ENCODE data around the gene PCSK2.

The PCSK2 gene

GRCh38 chr20:17419479-17420041, 192.7 kb downstream of the PCSK2 start:
- no CpG with 5 or more reads among the region's 3 CpGs for WGBS (ENCODE audit: insufficient coverage, insufficient read length)
- Histone ChIP-seq H3K36me3 (ENCODE audit: control insufficient read depth, insufficient read depth, low read length) (no peaks in the 10 kb centered on the region), H3K9me3 (ENCODE audit: control insufficient read depth, insufficient read depth, low read length) (no peaks in the 10 kb centered on the region), H3K4me1 (ENCODE audit: control insufficient read depth, insufficient read depth, low read length) (no peaks in the 10 kb centered on the region), H3K27ac (ENCODE audit: low read length) (no peak overlapping the region), H3K27me3 (ENCODE audit: control insufficient read depth, insufficient read depth, low read length) (no peaks in the 10 kb centered on the region), H3K4me3 (ENCODE audit: low read length) (no peak overlapping the region)
- no peak for DNase-seq (ENCODE audit: low read depth, low spot score)

- DNase-seq (ENCODE audit: low read depth, low spot score), result no peak
- WGBS (ENCODE audit: insufficient coverage, insufficient read length), result 100% methylated on average over 1 of the region's 1 CpG
- H3K27ac ChIP-seq (ENCODE audit: low read length), result no peak overlapping the region
- H3K9me3 ChIP-seq (ENCODE audit: control insufficient read depth, insufficient read depth, low read length), result no peaks in the 10 kb centered on the region
- H3K4me1 ChIP-seq (ENCODE audit: control insufficient read depth, insufficient read depth, low read length), result no peaks in the 10 kb centered on the region
- H3K4me3 ChIP-seq (ENCODE audit: low read length), result no peak overlapping the region
- no peaks in the 10 kb centered on the region for H3K36me3 ChIP-seq (ENCODE audit: control insufficient read depth, insufficient read depth, low read length)
- no peaks in the 10 kb centered on the region for H3K27me3 ChIP-seq (ENCODE audit: control insufficient read depth, insufficient read depth, low read length)
Observed at GRCh38 chr20:17421493-17421892, 194.7 kb downstream of the PCSK2 start.

DNA sequence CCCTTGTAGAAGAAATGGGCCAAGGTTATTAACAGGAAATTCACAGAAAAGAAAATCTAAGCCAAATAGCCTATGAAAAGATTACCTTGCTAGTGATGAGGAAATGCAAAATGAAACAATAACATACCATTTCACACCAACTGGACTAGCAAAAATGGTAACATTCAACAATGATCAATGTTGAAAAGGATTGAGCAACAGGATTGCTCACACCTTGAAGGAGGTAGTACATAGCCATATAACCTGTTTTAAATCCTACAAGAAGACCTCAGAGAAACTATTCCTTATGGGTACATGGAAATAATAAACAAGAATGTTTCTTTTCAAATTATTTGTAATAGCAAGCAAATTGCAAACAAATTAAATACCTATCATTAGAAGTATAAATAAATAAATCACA, 196.9 kb downstream of the PCSK2 start:
- H3K36me3 ChIP-seq (ENCODE audit: control insufficient read depth, insufficient read depth, low read length), result no peaks in the 10 kb centered on the region
- H3K27me3 ChIP-seq (ENCODE audit: control insufficient read depth, insufficient read depth, low read length), result no peaks in the 10 kb centered on the region
- no peak overlapping the region for H3K27ac ChIP-seq (ENCODE audit: low read length)
- H3K4me1 ChIP-seq (ENCODE audit: control insufficient read depth, insufficient read depth, low read length), result no peaks in the 10 kb centered on the region
- DNase-seq (ENCODE audit: low read depth, low spot score), result no peak
- H3K4me3 ChIP-seq (ENCODE audit: low read length), result no peak overlapping the region
- H3K9me3 ChIP-seq (ENCODE audit: control insufficient read depth, insufficient read depth, low read length), result no peaks in the 10 kb centered on the region

DNA sequence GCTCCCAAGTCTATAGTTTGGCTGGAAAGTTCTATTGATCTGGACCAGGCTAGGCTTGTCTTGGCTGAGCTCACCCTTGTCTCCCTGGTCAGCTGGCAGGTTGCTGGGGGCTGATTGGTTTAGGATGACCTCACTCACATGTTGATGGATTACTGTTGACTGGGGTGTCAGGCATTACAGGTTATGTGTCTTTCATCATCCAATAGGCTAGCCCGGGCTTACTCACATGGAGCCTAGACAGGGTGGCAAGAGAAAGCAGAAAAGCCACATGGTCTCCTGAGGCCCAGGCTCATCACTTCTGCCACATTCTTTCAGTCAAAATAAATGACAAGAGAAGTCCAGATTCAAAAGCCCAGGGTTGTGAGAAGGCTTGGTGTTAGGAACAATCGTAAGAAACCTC, 200.8 kb downstream of the PCSK2 start:
- Histone ChIP-seq H3K4me3 (ENCODE audit: low read length) (no peak overlapping the region), H3K27me3 (ENCODE audit: control insufficient read depth, insufficient read depth, low read length) (no peaks in the 10 kb centered on the region), H3K36me3 (ENCODE audit: control insufficient read depth, insufficient read depth, low read length) (no peaks in the 10 kb centered on the region), H3K27ac (ENCODE audit: low read length) (no peak overlapping the region), H3K9me3 (ENCODE audit: control insufficient read depth, insufficient read depth, low read length) (no peaks in the 10 kb centered on the region), H3K4me1 (ENCODE audit: control insufficient read depth, insufficient read depth, low read length) (no peaks in the 10 kb centered on the region)
- DNase-seq (ENCODE audit: low read depth, low spot score), result no peak
- no CpG with 5 or more reads among the region's 2 CpGs for WGBS (ENCODE audit: insufficient coverage, insufficient read length)

DNA sequence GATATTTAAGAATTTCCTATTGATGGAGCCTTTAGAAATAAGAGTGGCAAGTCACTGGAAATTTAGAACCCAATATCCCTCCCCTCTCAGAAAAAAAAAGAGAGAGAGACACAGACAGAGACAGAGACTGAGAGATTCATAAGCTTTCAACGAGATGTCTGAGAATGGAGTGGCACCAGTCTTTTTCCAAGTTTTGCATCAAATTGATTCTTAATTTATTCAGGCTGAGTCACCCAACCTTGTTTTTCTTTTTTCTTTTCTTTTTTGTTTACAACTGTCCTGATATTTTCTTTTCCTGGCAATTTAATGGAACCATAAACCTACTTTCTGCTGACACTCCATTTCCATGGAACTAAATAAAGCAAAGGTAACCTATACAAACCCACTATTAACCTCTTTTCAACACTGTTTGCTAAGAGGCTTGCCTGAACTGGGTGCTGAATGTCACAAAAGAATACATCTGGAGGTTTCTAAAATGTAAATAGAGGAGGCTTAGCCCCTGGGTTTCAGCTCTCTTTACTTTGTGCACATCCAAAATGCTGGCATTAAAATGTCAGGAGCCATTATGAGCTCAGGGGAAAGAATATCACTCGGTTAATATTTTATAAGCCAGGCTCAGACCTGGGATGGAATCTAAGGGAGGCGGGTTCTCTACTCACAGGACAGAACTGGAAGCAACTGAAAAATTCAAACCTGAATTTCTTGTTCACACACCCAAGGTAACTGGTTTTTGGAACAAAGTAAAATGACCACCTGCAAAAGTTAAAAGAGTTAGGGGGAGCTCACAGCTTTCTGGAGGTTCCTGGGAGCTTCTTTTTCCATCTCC, 203.5 kb downstream of the PCSK2 start:
- Histone ChIP-seq H3K27me3 (ENCODE audit: control insufficient read depth, insufficient read depth, low read length) (no peaks in the 10 kb centered on the region), H3K4me3 (ENCODE audit: low read length) (no peak overlapping the region), H3K9me3 (ENCODE audit: control insufficient read depth, insufficient read depth, low read length) (no peaks in the 10 kb centered on the region), H3K4me1 (ENCODE audit: control insufficient read depth, insufficient read depth, low read length) (no peaks in the 10 kb centered on the region), H3K36me3 (ENCODE audit: control insufficient read depth, insufficient read depth, low read length) (no peaks in the 10 kb centered on the region), H3K27ac (ENCODE audit: low read length) (no peak overlapping the region)
- WGBS (ENCODE audit: insufficient coverage, insufficient read length), result no CpG with 5 or more reads among the region's 3 CpGs
- no peak for DNase-seq (ENCODE audit: low read depth, low spot score)

DNA sequence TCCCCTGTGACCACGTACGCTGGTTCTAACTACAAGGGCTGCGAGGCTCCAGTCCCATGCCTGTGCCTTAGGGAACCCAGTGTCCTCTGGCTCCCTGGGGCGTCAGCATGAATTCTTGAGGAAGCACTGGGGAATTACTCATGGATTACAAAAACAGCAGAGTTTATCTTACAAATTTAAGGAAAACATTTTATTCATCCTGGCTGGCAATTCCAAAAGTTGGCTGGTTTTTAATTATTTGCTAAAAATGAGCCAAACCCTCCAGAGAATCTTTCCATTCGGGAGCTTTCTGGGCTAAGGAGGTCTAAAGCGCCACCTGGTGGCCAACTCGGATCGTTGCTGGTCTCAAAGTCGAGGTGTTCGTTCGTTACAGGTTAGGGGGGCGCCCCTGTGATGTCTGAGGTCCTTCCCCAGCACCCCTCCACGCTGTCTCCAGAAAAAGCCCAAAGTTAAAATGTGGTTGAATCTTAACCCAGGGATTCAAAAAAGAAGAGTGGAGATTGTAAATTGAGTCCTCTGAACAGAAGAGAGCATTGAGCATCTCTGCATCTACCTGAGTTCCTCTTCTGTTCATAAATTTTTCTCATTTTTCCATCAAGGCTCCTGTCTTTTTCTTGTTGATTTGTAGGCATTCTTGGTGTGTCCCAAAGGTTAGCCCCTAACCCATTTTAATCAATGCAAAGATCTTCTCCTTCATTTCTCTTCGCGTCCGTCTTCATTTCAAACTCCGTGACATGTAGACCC, 205.0 kb downstream of the PCSK2 start:
- DNase-seq (ENCODE audit: low read depth, low spot score), result peak; percentile 45
- Histone ChIP-seq H3K4me1 (ENCODE audit: control insufficient read depth, insufficient read depth, low read length) (no peaks in the 10 kb centered on the region), H3K27ac (ENCODE audit: low read length) (no peak overlapping the region), H3K36me3 (ENCODE audit: control insufficient read depth, insufficient read depth, low read length) (no peaks in the 10 kb centered on the region), H3K9me3 (ENCODE audit: control insufficient read depth, insufficient read depth, low read length) (no peaks in the 10 kb centered on the region), H3K27me3 (ENCODE audit: control insufficient read depth, insufficient read depth, low read length) (no peaks in the 10 kb centered on the region), H3K4me3 (ENCODE audit: low read length) (no peak overlapping the region)
- 100% methylated on average over 4 of the region's 17 CpGs for WGBS (ENCODE audit: insufficient coverage, insufficient read length)

- Histone ChIP-seq H3K4me3 (ENCODE audit: low read length) (no peak overlapping the region), H3K4me1 (ENCODE audit: control insufficient read depth, insufficient read depth, low read length) (no peaks in the 10 kb centered on the region), H3K36me3 (ENCODE audit: control insufficient read depth, insufficient read depth, low read length) (no peaks in the 10 kb centered on the region), H3K27me3 (ENCODE audit: control insufficient read depth, insufficient read depth, low read length) (no peaks in the 10 kb centered on the region), H3K9me3 (ENCODE audit: control insufficient read depth, insufficient read depth, low read length) (no peaks in the 10 kb centered on the region), H3K27ac (ENCODE audit: low read length) (no peak overlapping the region)
- WGBS (ENCODE audit: insufficient coverage, insufficient read length), result no CpG with 5 or more reads among the region's 11 CpGs
- no peak for DNase-seq (ENCODE audit: low read depth, low spot score)
Observed at GRCh38 chr20:17436664-17437063, 209.8 kb downstream of the PCSK2 start.

- Histone ChIP-seq H3K27me3 (ENCODE audit: control insufficient read depth, insufficient read depth, low read length) (no peaks in the 10 kb centered on the region), H3K4me1 (ENCODE audit: control insufficient read depth, insufficient read depth, low read length) (no peaks in the 10 kb centered on the region)
Observed at GRCh38 chr20:17437251-17437650, 210.4 kb downstream of the PCSK2 start.

DNA sequence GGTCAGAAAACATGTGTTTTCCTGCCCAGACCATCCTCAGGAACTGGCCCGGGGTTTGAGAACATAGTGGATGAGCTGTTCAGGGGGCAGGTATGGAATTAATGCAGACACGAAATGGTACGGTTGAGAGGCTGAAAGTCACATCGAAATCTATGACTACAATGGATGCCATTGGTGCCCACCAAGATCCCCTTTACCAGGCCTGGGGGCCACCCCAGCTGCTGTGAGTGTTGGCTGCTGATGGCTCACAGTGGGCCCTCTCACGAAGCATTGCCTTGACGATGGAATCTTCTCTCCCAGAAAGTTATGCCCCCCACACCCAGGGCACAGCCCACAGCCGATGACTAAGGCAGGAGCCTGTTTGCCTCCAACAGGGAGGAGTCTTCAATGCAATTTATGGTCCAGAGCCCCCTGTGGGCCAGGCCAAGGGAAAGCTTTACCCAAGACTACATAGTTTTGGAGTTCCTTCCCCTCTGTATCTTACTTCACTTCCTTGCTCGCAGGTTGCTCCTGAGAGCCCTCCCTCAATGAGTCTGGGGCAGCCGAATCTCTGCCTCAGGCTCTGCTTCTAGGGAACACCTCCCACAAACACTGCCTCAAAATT, 211.7 kb downstream of the PCSK2 start:
- no peak overlapping the region for H3K27ac ChIP-seq (ENCODE audit: low read length)
- no CpG with 5 or more reads among the region's 9 CpGs for WGBS (ENCODE audit: insufficient coverage, insufficient read length)
- no peaks in the 10 kb centered on the region for H3K4me1 ChIP-seq (ENCODE audit: control insufficient read depth, insufficient read depth, low read length)
- no peaks in the 10 kb centered on the region for H3K27me3 ChIP-seq (ENCODE audit: control insufficient read depth, insufficient read depth, low read length)
- no peaks in the 10 kb centered on the region for H3K9me3 ChIP-seq (ENCODE audit: control insufficient read depth, insufficient read depth, low read length)
- no peak overlapping the region for H3K4me3 ChIP-seq (ENCODE audit: low read length)
- no peak for DNase-seq (ENCODE audit: low read depth, low spot score)
- H3K36me3 ChIP-seq (ENCODE audit: control insufficient read depth, insufficient read depth, low read length), result no peaks in the 10 kb centered on the region

More at GRCh38 chr20:17437251-17437650, 210.4 kb downstream of the PCSK2 start:
- no CpG with 5 or more reads among the region's 8 CpGs for WGBS (ENCODE audit: insufficient coverage, insufficient read length)
- Histone ChIP-seq H3K36me3 (ENCODE audit: control insufficient read depth, insufficient read depth, low read length) (no peaks in the 10 kb centered on the region), H3K9me3 (ENCODE audit: control insufficient read depth, insufficient read depth, low read length) (no peaks in the 10 kb centered on the region), H3K4me3 (ENCODE audit: low read length) (no peak overlapping the region), H3K27ac (ENCODE audit: low read length) (no peak overlapping the region)
- no peak for DNase-seq (ENCODE audit: low read depth, low spot score)

GRCh38 chr20:17439616-17440296, 212.9 kb downstream of the PCSK2 start:
- H3K27me3 ChIP-seq (ENCODE audit: control insufficient read depth, insufficient read depth, low read length), result no peaks in the 10 kb centered on the region
- WGBS (ENCODE audit: insufficient coverage, insufficient read length), result no CpG with 5 or more reads among the region's 8 CpGs
- DNase-seq (ENCODE audit: low read depth, low spot score), result no peak

More at GRCh38 chr20:17439616-17440296, 212.9 kb downstream of the PCSK2 start:
- Histone ChIP-seq H3K27ac (ENCODE audit: low read length) (no peak overlapping the region), H3K9me3 (ENCODE audit: control insufficient read depth, insufficient read depth, low read length) (no peaks in the 10 kb centered on the region), H3K36me3 (ENCODE audit: control insufficient read depth, insufficient read depth, low read length) (no peaks in the 10 kb centered on the region), H3K4me3 (ENCODE audit: low read length) (no peak overlapping the region), H3K4me1 (ENCODE audit: control insufficient read depth, insufficient read depth, low read length) (no peaks in the 10 kb centered on the region)
